Measurements from ENCODE around the gene AP4S1.
"Not testable (repeated sequence)": the region's sequence is repeated elsewhere in the genome, so short reads cannot be mapped to it uniquely, and the experiment has no call there.

The AP4S1 gene

DNA sequence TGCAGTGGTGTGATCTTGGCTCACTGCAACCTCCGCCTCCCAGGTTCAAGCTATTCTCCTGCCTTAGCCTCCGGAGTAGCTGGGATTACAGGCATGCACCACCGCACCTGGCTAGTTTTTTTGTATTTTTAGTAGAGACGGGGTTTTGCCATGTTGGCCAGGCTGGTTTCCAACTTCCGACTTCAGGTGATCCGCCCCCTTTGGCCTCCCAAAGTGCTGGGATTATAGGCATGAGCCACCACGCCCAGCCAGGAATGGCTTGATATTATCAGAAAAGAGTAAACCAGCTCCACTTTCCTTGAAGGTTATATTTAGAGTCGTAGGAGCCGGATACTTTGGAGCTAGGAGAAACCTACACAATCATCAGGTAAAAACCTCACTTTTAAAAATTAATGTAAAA lies 61.0 kb downstream of the AP4S1 start:
- not testable (repeated sequence) for DNase-seq (ENCODE audit: low spot score)

DNA sequence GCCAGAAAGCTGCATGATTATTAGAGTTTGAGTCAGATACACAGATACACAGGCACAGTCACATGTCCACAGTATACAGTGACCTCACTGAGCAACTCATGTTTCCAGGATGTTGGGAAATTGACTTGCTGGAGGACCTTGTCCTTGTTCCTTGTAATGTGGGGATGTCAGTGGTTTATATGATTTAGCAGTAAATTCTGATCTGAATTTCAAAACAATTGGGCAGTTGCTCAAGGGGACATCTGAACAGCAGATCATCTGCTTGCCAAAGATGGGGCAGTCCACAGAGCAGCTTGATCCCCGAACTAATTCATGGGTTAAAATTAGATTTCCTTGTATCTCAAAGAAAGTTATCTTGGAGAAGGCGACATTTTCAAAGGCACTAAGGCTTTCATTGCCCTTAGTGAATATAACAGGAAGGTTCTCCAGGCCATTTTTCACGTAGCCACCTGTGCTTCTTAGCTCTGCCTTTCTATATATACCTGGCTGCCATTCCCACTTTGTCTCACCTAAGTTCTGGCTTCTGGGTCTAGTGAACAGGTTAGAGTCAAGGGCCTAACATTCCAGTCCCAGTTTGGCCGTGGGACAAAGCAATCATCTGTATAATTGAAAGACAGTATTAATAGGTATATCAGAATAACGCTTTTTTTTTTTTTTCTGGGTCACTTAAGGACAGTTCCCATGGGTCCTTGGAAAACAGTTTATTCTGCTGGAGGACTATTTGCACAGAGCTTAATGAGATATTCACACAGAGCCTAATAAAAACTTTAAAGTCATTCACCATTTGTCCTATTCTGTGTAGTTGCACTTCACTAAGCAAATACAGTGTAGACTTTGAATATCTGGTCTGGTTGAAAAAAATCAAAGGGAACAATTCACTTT lies 65.7 kb downstream of the AP4S1 start:
- peak; percentile 54 for DNase-seq (ENCODE audit: low spot score)

DNA sequence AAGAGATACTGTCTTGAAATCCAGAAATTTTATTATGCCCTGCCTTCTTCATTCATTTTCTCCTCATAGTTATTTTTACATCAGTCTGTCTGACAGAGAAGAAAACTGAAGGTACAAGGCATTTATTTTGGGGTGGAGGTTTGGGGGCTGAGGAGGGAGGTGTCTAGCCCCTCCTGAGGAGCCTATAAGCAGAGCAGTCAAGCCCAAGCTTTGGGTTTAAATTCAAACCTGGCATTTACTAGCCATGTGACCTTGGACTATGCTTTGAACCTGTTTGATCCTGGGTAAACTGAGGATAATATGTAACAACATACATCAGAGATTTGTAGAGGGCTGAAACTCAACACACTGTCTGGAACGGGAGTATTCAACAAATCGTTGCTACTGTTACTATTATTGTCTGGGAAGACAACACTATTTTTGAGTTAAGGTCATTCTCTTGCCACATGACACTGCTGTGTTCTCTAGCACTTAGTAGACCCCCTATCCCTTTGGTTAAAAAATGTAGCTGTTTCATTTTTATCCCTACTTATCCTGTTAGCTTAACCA lies 66.8 kb downstream of the AP4S1 start:
- DNase-seq (ENCODE audit: low spot score): no peak

DNA sequence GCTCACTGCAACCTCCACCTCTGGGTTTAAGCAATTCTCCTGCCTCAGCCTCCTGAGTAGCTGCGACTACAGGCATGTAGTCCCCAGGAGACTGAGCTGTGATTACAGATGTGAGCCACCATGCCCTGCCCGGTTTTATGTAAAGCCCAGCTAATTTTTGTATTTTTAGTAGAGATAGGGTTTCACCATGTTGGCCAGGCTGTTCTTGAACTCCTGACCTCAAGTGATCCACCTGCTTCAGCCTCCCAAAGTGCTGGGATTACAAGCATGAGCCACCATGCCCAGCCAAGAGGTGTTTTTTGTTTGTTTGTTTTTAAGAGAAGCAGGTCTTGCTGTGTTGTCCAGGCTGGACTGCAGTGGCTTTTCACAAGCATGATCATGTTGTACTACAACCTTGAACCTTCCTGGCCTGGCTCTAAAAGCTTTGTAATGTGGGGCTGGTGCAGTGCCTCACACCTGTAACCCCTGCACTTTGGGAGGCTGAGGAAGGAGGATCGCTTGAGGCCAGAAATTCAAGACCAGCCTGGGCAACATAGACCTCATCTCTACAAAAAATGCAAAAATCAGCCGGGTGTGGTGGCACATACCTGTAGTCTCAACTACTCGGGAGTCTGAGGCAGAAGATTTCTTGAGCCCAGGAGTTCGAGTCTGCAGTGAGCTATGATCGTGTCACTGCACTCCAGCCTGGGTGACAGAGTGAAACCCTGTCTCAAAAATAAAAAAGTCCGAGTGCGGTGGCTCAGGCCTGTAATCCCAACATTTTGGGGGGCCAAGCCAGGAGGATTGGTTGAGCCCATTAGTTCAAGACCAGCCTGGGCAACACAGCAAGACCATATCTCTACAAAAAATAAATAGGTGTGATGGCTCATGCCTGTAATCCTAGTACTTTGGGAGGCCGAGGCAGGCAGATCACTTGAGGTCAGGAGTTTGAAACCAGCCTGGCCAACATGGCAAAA lies 68.7 kb downstream of the AP4S1 start:
- DNase-seq (ENCODE audit: low spot score): not testable (repeated sequence)

DNA sequence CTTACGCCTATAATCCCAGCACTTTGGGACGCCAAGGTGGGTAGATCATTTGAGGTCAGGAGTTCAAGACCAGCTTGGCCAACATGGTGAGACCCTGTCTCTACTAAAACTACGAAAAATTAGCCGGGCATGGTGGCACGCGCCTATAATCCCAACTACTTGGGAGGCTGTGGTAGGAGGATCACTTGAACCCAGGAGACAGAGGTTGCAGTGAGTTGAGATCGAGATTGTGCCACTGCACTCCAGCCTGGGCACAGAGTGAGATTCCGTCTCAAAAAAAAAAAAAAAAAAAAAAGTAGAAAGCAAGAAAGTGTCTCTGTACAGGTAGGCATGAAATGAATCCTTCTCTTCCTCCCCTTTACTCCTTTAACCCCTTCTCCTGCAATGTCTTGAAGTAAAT lies 70.4 kb downstream of the AP4S1 start:
- DNase-seq (ENCODE audit: low spot score): not testable (repeated sequence)

DNA sequence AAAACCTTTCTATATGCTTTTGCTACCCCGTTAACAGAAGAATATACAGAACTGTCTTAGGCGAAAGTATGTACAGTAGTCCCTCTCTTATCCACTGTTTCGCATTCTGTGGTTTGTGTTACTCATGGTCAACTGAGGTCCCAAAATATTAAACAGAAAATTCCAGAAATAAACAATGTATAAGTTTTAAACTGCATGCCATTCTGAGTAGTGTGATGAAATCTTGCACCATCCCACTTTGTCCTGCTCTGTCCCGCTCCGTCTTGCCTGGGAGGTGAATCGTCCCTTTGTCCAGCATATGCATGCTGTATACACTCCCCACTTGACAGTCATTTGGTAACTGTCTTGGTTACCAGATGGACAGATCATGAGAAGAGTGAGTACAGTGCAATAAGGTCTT lies 70.8 kb downstream of the AP4S1 start:
- peak; percentile 10 for DNase-seq (ENCODE audit: low spot score)

DNA sequence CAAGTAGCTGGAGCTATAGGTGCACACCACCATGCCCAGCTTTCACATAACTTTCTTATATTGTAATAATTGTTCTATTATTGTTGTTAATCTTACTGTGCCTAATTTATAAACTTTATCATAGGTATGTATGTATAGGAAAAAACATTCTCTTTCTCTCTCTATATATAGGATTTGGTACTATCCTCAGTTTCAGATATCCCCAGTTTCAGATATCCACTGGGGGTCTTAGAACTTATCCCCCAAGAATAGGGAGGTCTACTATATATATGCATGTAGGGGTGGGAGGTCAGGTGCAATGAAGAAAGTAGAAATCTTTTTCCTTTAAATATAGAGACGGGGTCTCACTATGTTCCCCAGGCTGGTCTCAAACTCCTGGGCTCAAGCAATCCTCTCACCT lies 71.6 kb downstream of the AP4S1 start:
- no peak for DNase-seq (ENCODE audit: low spot score)

DNA sequence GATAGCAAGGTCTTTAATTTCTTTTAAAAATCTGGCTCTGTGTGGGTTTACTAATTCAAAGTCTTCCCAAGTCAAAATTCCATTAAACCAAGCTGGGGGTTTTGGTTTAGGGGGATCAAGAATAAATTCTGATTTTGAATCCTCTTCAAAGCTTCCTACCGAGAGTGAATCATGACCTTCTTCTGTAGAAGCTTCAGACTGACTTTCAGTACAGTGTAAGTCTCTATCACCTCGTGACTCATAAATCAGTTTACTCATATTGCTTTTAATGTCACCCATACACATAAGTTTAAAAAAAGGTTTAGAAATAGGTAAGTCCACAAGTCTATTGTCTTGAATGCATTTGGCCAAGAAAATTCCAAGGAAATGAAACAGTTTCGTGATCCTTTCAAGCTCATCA lies 81.3 kb downstream of the AP4S1 start:
- no peak for DNase-seq (ENCODE audit: low spot score)

DNA sequence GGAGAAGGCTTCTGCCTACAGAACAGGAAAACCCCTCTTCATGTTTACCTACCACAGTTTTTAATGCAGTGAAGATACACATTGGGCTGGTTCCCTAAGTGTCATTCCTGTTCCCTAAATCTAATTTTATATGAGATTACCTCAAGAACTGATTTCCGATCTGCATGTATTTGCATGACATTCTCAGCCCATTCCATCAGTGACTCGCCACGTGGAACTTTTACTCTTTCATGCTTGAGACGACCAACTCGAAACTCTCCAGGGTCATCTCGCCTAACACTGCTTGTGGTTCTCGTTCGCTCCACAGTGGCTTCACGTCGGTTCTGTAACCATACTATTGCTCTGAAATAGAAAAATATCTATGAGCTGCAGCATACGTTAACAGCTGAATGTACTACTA lies 83.8 kb downstream of the AP4S1 start:
- no peak for DNase-seq (ENCODE audit: low spot score)

DNA sequence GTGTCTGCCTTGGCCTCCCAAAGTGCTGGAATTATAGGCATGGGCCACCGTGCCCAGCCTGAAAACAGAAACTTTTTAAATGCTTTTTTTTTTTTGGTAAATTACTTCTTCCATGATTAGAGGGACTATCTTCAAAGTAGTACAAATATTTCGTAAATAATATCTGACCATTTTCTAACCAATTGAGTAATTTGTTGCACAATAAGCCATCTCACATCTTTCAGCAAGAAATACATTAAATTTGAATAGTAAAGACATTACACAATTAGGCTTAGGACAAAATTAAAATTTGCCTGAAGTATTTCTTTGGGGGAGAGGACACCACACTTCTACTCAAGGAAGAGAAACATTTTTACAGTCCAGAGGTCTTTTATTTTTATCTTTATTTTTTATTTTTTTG lies 85.4 kb downstream of the AP4S1 start:
- DNase-seq (ENCODE audit: low spot score): no peak

DNA sequence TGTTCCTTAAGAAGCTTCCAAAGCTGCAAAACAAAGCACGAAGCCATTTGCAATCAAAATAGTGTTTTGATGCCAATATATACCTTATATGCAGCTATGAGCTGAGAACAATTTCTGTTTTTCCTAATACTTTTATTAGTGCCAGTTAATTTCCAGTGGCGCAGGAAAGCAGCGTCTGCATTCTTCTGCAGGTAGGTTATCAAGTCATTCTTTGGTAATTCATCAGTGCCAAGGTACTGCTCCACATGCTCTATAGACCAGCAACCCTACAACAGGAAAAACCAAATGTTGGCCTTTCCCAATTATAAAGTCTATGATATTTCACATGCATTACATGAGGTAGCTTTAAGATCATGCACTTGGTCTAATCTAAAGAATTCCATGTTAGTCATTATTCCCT lies 88.3 kb downstream of the AP4S1 start:
- no peak for DNase-seq (ENCODE audit: low spot score)

DNA sequence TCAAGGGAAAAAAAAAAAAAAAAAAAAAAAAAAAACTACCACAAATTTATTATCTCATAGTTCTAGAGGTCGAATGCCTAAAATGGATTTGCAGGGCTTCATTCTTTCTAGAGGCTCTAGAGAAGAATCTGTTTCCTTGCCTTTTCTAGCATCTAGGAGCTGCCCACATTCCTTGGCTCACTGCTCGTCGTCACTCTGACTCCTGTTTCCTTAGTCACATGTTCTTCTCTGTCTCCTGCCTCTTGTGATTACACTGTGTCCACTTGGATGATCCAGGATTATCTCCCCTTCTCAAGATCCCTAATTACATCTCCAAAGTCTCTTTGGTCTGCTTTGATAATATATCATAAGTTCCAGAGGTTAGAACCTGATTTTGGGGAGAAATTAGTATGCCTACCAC lies 93.4 kb downstream of the AP4S1 start:
- no peak for DNase-seq (ENCODE audit: low spot score)

DNA sequence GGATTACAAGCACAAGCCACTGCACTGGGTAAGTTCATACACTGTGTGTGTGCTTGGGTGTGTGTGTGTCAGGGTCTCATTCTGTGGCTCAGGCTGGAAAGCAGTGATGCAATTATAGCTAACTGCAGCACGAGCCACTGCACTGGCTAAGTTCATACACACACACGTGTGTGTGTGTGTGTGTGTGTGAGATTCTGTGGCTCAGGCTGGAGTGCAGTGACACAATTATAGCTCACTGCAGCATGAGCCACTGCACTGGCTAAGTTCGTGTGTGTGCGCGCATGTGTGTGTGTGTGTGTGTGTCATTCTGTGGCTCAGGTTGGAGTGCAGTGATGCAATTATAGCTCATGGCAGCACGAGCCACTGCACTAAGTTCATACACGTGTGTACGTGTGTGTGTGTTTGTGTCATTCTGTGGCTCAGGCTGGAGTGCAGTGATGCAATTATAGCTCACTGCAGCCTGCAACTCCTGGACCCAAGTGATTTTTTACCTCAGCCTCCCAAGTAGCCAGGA lies 96.7 kb downstream of the AP4S1 start:
- DNase-seq (ENCODE audit: low spot score): no peak

DNA sequence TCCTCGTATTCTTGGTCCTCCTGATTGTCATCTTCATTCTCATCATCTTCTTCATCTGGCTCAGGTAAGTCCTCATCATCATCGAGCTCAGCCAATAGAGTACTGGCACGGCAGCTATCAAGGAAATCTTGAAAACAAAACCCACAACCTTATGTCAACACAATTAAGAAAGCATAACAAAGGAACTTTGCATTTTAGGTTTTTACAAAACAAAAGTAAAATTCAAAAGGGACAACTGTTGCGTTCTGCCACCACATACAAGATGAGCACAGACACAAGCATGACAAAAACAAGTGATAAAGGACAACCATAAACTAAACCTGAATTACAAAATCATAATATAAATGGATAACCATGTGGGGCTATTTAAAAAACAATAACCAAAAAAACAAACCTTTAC lies 97.5 kb downstream of the AP4S1 start:
- DNase-seq (ENCODE audit: low spot score): no peak

DNA sequence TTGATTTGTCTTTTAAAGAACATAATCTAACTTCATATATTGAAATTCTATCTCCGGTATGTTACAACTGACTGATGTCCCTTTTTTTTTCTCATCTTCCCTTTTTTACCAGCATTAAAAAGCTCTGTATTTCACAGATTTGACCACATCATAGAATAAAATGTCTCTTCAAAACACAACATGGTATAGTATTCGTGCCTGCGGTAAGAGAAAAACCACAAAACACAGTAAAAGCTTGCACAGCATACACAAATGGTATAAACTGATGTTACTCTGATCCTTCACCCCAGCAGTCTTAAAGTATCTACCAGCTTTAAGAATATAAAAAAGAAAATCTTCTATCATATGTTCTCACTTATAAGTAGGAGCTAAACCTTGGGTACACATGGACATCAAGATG lies 98.7 kb downstream of the AP4S1 start:
- no peak for DNase-seq (ENCODE audit: low spot score)

DNA sequence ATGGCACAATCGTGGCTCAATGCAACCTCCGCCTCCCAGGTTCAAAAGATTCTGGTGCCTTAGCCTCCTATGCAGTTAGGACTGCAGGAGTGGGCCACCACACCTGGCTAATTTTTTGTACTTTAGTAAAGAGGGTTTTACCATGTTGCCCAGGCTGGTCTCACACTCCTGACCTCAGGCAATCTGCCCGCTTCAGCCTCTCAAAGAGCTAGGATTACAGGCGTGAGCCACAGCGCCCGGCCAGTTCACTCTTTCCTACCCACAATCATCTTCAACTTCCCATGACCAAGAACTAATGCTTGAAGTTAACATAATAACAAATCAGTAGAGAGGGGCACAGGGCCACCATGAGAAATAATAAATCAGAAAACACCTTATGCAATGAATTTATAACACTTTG lies 99.8 kb downstream of the AP4S1 start:
- no peak for DNase-seq (ENCODE audit: low spot score)

DNA sequence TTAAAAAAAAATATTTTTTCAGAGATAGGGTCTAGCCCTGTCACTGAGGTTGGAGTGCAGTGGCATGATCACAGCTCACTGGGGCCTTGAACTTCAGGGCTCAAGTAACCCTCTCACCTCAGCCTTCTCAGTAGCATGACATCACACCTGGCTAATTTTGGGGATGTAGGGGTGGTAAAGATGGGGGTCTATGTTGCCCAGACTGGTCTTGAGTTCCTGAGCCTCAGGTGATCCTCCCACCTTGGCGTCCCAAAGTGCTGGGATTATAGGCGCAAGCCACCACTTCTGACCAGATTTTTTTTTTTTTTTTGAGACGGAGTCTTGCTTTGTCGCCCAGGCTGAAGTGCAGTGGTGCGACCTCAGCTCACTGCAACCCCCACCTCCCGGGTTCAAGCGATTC lies 101.2 kb downstream of the AP4S1 start:
- no peak for DNase-seq (ENCODE audit: low spot score)

DNA sequence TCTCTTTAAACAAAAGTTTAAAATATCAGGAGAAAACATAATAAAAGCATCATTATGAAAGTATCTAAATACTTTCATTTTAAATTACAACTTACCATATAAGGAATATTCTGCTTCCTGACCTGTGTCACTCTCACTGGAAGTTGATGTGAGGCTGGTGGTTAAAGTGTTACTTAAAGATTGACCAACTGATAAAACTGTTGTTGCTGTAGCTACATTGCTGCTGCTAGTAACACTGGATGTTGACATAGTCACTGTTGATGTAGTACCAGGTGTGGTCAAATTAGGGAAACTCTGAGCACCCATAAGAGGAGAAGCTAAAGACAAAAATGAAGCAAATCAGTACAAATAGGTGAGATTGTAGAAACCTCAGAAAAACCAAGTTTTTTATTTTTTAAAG lies 102.2 kb downstream of the AP4S1 start:
- no peak for DNase-seq (ENCODE audit: low spot score)

DNA sequence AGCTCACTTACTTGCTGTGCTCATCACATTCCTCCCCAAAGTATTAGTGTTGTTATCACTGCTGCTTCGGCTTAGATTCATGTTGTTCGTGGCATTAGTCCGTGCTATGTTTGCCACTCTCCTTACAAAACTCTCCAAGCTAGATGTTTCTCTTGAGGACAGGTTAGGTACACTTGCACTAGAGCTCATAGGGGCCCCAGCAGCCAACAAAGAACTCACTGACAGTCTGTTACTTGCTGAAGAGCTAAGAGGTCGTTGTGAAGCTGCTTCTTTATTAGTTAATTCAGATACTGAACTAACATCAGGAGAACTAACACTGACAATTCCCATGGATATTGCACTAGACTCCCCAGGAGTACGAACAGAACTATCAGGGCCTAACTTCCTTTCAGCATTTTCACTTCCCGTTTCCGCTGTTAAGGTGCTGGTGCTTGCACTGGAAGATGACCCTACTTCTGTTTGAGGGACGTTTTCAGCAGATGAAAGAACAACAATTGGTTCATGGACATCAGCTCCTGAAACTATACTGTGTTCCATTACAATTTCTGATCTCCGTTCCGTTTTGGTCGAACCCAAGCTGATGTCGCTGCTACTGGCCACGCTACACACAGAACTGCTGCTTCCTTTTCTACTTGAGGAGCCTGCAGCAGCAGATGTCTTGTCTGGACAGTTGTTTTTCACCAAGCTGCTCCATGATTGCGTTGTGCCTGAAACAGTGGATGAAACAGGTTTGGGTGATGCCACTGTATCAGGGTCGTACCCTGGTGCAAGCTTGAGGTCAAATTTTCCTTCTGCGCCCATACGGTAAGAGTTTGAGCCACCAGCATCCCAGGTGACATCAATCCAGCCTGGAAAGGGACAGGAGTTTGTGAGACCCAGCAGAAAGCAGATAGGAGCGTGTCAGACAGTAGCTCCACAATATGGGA lies 103.4 kb downstream of the AP4S1 start:
- DNase-seq (ENCODE audit: low spot score): no peak

DNA sequence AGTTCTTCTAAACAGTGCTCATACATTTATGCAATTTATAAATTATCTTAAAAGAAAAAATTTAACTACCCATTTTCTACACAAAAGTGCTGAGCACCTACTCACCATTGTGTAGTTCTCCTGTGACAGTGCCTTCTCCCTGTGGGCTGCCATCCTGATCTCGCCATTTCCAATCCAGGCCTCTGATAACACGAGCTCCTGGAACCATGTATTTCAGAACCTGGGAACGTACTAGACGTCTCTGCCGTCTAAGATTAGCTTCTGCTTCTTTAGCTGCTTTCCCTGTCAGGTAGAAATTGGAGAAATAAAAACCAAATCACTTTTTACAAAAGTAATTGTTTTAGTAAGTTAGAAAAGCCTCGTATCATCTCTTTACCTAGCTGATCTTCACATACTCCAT lies 107.7 kb downstream of the AP4S1 start:
- DNase-seq (ENCODE audit: low spot score): no peak

DNA sequence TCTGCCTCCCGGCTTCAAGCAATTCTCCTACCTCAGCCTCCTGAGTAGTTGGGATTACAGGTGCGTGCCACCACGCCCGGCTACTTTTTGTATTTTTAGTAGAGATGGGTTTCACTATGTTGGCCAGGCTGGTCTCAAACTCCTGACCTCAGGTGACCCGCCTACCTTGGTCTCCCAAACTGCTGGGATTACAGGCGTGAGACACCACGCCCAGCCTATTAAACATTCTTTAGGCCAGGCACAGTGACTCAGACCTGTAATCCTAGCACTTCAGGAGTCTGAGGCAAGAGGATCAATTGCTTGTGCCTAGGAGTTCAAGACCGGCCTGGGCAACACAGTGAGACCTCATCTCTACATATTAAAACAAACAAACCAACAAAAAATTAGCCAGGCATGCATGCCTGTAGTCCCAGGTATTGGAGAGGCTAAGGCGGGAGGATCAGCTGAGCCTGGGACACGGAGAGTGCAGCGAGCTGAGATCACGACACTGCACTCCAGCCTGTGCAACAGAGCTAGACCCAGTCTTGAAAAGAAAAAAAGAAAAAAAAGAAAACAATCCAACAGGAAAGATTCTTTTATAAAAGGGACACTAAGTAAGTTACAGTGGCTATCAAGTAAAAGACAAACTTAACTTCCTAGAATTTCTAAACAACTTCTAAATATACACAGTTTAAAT lies 111.9 kb downstream of the AP4S1 start:
- DNase-seq (ENCODE audit: low spot score): no peak
